Upper lobe of left lung (tissue), 4 donors: Measurements from ENCODE around the gene LRBA.

Experiments
- EP300 ChIP-seq, 4 donors: sonication (generic); formaldehyde crosslinking; IDR thresholded peaks; one replicate each; pipeline ENCODE4 v1.5.1; 2017; ENCODE audit warnings: antibody characterized with exemption in 4 of 4, control low read depth in 2 of 4
- POLR2A ChIP-seq, 4 donors: fragments of 450-650 bp; IDR thresholded peaks; one replicate each; pipeline ENCODE4 v1.5.1; 2016 to 2017; ENCODE audit warnings: antibody characterized with exemption in 4 of 4, mild to moderate bottlenecking in 2 of 4
- TF ChIP-seq, protein P1 (sequence below), 6 experiments: fragments of 450-650 bp in 4 of 6; fragments of 200-600 bp in 2 of 6; sonication (generic) in 2 of 6; IDR thresholded peaks; one replicate each; pipeline ENCODE4 v1.5.1; 2016 to 2019; ENCODE audit warnings: antibody characterized with exemption in 6 of 6

DNA sequence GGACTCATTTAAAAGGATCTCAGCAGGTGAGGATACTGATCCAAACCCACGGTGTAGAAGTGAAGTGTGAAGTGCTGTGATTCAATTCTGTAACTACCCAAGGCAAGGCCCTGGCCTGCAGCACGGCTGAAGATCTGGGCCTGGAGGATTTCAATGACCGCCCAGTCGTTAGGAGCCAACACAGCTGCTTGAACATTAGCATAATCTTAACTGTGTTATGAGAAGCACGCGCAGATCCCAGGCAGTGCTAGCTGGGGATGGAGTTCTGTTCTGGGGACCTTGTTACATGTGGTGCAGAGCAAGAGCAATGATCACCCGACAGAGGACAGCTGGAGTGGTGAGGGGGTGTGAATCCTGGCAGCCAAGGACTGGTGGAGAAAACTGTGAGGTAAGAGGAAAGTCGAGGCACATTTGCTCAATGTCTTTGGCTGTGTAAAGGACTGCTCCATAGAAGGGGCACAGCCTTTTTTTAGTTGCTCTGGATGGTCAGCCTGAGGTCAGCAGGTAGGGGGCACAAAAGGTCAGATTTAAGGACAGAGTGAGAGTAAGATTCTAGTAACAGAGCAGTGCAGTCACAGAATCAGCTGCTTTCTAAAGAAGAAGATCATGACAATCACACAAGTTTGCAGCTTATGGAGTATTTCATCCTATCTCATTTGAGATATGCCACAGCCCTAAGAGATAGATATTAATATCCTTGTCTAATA, 755.1 kb downstream of the LRBA start:
- TF ChIP-seq, protein P1, sequence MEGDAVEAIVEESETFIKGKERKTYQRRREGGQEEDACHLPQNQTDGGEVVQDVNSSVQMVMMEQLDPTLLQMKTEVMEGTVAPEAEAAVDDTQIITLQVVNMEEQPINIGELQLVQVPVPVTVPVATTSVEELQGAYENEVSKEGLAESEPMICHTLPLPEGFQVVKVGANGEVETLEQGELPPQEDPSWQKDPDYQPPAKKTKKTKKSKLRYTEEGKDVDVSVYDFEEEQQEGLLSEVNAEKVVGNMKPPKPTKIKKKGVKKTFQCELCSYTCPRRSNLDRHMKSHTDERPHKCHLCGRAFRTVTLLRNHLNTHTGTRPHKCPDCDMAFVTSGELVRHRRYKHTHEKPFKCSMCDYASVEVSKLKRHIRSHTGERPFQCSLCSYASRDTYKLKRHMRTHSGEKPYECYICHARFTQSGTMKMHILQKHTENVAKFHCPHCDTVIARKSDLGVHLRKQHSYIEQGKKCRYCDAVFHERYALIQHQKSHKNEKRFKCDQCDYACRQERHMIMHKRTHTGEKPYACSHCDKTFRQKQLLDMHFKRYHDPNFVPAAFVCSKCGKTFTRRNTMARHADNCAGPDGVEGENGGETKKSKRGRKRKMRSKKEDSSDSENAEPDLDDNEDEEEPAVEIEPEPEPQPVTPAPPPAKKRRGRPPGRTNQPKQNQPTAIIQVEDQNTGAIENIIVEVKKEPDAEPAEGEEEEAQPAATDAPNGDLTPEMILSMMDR (IDR thresholded peaks at IDR 0.05), result no peak
- no peak for TF ChIP-seq POLR2A (IDR thresholded peaks at IDR 0.05)
- no peak for TF ChIP-seq EP300 (IDR thresholded peaks at IDR 0.05)
